ENCODE data around the gene LYPD6B.

DNA sequence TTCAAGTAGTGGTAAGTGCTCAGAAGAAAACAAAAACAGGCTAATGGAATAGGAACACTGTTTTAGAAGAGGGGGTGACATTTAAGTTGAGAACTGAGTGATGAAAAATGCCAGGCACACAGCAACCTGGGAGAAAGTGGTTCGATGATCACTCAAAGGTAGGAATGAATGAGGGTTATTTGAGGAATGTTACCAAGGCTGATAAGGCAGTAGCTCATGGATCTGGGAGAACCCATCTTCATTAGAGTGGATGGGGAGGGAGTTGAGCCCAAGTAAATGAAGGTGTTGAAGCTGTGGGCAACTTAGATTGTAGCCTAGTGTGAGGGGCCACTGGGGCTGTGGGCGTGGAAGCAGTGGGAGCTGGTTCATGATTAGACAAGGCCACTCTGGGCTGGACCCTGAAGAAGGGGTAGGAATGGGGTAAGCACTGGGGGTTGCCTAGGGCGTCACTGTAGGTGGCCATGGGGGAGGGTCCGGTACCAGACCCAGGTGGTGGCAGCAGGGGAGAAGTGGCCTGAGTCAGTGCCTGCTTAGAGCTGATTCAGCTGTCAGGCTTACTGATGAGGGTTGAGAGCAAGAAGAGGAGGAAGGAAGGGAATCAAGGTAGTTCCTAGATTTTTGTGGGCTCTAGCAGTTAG, 22.5 kb upstream of the LYPD6B start:
- TF ChIP-seq, protein P1, sequence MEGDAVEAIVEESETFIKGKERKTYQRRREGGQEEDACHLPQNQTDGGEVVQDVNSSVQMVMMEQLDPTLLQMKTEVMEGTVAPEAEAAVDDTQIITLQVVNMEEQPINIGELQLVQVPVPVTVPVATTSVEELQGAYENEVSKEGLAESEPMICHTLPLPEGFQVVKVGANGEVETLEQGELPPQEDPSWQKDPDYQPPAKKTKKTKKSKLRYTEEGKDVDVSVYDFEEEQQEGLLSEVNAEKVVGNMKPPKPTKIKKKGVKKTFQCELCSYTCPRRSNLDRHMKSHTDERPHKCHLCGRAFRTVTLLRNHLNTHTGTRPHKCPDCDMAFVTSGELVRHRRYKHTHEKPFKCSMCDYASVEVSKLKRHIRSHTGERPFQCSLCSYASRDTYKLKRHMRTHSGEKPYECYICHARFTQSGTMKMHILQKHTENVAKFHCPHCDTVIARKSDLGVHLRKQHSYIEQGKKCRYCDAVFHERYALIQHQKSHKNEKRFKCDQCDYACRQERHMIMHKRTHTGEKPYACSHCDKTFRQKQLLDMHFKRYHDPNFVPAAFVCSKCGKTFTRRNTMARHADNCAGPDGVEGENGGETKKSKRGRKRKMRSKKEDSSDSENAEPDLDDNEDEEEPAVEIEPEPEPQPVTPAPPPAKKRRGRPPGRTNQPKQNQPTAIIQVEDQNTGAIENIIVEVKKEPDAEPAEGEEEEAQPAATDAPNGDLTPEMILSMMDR (conservative IDR thresholded peaks at IDR 0.05; ENCODE audit: low read depth, low read length), result no peak
- TF ChIP-seq EZH2 (IDR thresholded peaks at IDR 0.05; ENCODE audit: low read length, unreplicated experiment), result no peak
- TF ChIP-seq EZH2phosphoT487 (IDR thresholded peaks at IDR 0.05; ENCODE audit: borderline replicate concordance, low read length), result no peak

Measured in PC-3 (cell line).